Spleen (tissue), 13 donors: ENCODE results near the gene ATG7. TPM values are rescaled to one million over a fixed set of nuclear protein-coding genes. Genes with fewer than 3 reads are reported as not detected.
A peak's percentile ranks its signal among the peaks of the same experiment; 100 is the strongest.

Experiments used
- DNase-seq: peaks from one replicate; pipeline ENCODE4 v3.0.0-alpha.2; 2020
- H3K27ac ChIP-seq, 8 donors: fragments of 200-600 bp; sonication (generic) in 7 of 8; 1 replicate in 4 of 8; 2 replicates in 4 of 8; pipeline versions ENCODE4 v1.5.0 to v1.8.0; 2016 to 2021; ENCODE audit warnings: inconsistent platforms in 4 of 8, mild to moderate bottlenecking in 4 of 8, moderate library complexity in 1 of 8
- H3K27me3 ChIP-seq, 7 donors: fragments of 200-600 bp; sonication (generic) in 6 of 7; replicated peaks in 1 of 7; 1 replicate in 4 of 7; 2 replicates in 3 of 7; pipeline versions ENCODE4 v1.5.0 to v1.8.0; 2016 to 2021; ENCODE audit warnings: inconsistent platforms in 3 of 7, mild to moderate bottlenecking in 1 of 7
- H3K36me3 ChIP-seq, 6 donors: fragments of 200-600 bp; sonication (generic) in 5 of 6; 1 replicate in 4 of 6; 2 replicates in 2 of 6; pipeline versions ENCODE4 v1.5.0 to v1.8.0; 2016 to 2021; ENCODE audit warnings: inconsistent platforms in 2 of 6
- H3K4me1 ChIP-seq, 6 donors: fragments of 200-600 bp; sonication (generic) in 5 of 6; 1 replicate in 3 of 6; 2 replicates in 3 of 6; pipeline versions ENCODE4 v1.5.0 to v1.8.0; 2016 to 2021; ENCODE audit warnings: inconsistent platforms in 3 of 6
- H3K4me3 ChIP-seq, 8 donors: fragments of 200-600 bp; sonication (generic) in 7 of 8; 1 replicate in 4 of 8; 2 replicates in 4 of 8; pipeline versions ENCODE4 v1.5.0 to v1.8.0; 2016 to 2021; ENCODE audit warnings: inconsistent platforms in 4 of 8, mild to moderate bottlenecking in 4 of 8, moderate library complexity in 2 of 8
- H3K9me3 ChIP-seq, 8 donors: fragments of 200-600 bp; sonication (generic) in 7 of 8; 1 replicate in 4 of 8; 2 replicates in 4 of 8; pipeline versions ENCODE4 v1.5.0 to v1.8.0; 2016 to 2021; ENCODE audit warnings: inconsistent platforms in 4 of 8
- POLR2A ChIP-seq, 3 donors: fragments of 450-650 bp; IDR thresholded peaks; one replicate each; pipeline ENCODE4 v1.5.1; 2017; ENCODE audit warnings: antibody characterized with exemption in 3 of 3, mild to moderate bottlenecking in 1 of 3
- POLR2AphosphoS5 ChIP-seq, 3 donors: sonication (generic); formaldehyde crosslinking; IDR thresholded peaks; one replicate each; pipeline ENCODE4 v1.5.1; 2017; ENCODE audit warnings: antibody characterized with exemption in 3 of 3
- WGBS, 5 donors: extraction: QIAGEN DNeasy Blood & Tissue Kit in 3 of 5; methylation state at CpG; one replicate each; pipeline versions ENCODE4 v1.1.5 to v1.1.7; 2013 to 2018; 5-methylcytosine and 5-hydroxymethylcytosine counted together
- intact Hi-C: fragments of 100-400 bp; cut with DNase I; formaldehyde crosslinking; loops from one replicate; pipeline ENCODE4 v1.15.0; 2023; ENCODE audit warnings: low total_unique reads
- long read RNA-seq, 2 donors: transcript quantifications; one replicate each; lab custom pipeline, GENCODE V29; 2026
- polyA plus RNA-seq, 3 donors: library from polyadenylated mRNA; stranded (reverse); fragments of 200-250 nt; gene quantifications; one replicate each; pipeline ENCODE4 v1.2.1, GENCODE V29; 2013
- total RNA-seq, 7 donors: library from RNA; depleted of rRNA in 3 of 7; stranded (reverse); fragments of >200 nt in 3 of 7; fragmentation: NEBNext Ultra II Directional in 4 of 7; extraction: Animal tissue kit (Norgen Biotek cat#: 25700) in 4 of 7; gene quantifications; one replicate each; pipeline versions ENCODE4 v1.1.0 to v1.2.1, GENCODE V29; 2016 to 2021
- TF ChIP-seq, protein P1 (sequence below), 11 experiments: fragments of 200-600 bp in 7 of 11; fragments of 450-650 bp in 4 of 11; sonication (generic) in 4 of 11; IDR thresholded peaks in 8 of 11; conservative IDR thresholded peaks in 3 of 11; 1 replicate in 7 of 11; 2 replicates in 4 of 11; pipeline versions ENCODE4 v1.4.0 to v1.8.0; 2016 to 2021; ENCODE audit warnings: antibody characterized with exemption in 11 of 11, inconsistent platforms in 4 of 11, mild to moderate bottlenecking in 1 of 11
- donor health status: healthy with polysubstance abuse.
- donor health status: DM: no; HTN: no; CAD: no; lungs with moderate emphysema.
- donor health status: DM: no; HTN: no; CAD: no.
- donor health status: Bipolar disorder and iron deficiency.
- donor health status: healthy.
- donor health status: DM: no; HTN: no; CAD: no.
- donor health status: DM: yes; HTN: yes; CAD: no.

Gene ATG7
- total RNA-seq = 100 to 1,000 TPM in 3 of 7 donors, 10 to 100 TPM in 4; 73.8 to 114 (median 81.8) TPM
- 10 to 100 TPM in 1 of 3 donors, 1 to 10 TPM in 2; 7.5 to 13.4 (median 8.6) TPM for polyA plus RNA-seq
- long read RNA-seq, donor 1, full-length matches to known transcripts = 2 of 2 reads
- long read RNA-seq, donor 1, partial matches to known transcripts = 0 of 2 reads
- long read RNA-seq, donor 1, other reads (novel, unspliced or antisense) = 0 of 2 reads
- long read RNA-seq, donor 2, full-length matches to known transcripts = 4 of 4 reads
- long read RNA-seq, donor 2, partial matches to known transcripts = 0 of 4 reads
- long read RNA-seq, donor 2, other reads (novel, unspliced or antisense) = 0 of 4 reads

- intact Hi-C loops = no loop called here
- H3K4me1 ChIP-seq = peaks cover 12 to 53% (median 40%) of the 10 kb centered on the region in 6 donors
- no peaks in the 10 kb centered on the region for H3K27me3 ChIP-seq
- H3K27ac ChIP-seq = peak within 1 kb of the TSS; percentile 81 to 94 (median 92)
- 1 to 4% (median 2%) methylated on average over 48 to 51 of the region's 51 CpGs for WGBS, 5 donors
- peaks cover 0 to 7% (median 0%) of the 10 kb centered on the region in 6 donors for H3K36me3 ChIP-seq
- TF ChIP-seq POLR2AphosphoS5 (IDR thresholded peaks at IDR 0.05) (peak; percentile 98 to 100 (median 99)), POLR2A (IDR thresholded peaks at IDR 0.05) (peak; percentile 46 to 89 (median 89))
- TF ChIP-seq, protein P1, sequence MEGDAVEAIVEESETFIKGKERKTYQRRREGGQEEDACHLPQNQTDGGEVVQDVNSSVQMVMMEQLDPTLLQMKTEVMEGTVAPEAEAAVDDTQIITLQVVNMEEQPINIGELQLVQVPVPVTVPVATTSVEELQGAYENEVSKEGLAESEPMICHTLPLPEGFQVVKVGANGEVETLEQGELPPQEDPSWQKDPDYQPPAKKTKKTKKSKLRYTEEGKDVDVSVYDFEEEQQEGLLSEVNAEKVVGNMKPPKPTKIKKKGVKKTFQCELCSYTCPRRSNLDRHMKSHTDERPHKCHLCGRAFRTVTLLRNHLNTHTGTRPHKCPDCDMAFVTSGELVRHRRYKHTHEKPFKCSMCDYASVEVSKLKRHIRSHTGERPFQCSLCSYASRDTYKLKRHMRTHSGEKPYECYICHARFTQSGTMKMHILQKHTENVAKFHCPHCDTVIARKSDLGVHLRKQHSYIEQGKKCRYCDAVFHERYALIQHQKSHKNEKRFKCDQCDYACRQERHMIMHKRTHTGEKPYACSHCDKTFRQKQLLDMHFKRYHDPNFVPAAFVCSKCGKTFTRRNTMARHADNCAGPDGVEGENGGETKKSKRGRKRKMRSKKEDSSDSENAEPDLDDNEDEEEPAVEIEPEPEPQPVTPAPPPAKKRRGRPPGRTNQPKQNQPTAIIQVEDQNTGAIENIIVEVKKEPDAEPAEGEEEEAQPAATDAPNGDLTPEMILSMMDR (IDR thresholded peaks at IDR 0.05 in 8 of 11, conservative IDR thresholded peaks at IDR 0.05 in 3 of 11) = peak in 8 of 11 experiments; percentile 12 to 63 (median 45)
- DNase-seq = peak; percentile 99
- H3K9me3 ChIP-seq = peaks cover 0 to 6% (median 2%) of the 10 kb centered on the region in 8 donors
- H3K4me3 ChIP-seq = peak within 1 kb of the TSS; percentile 54 to 91 (median 74)
Measured at GRCh38 chr3:11271986-11272904, at the start of gene ATG7. Gene ATG7, plus strand, starts transcription at chr3:11272397. Its CDS starts 26,299 bp downstream, at chr3:11298696.

GRCh38 chr3:11224010-11224409 is 48.2 kb upstream of the ATG7 start:
- no peak for DNase-seq
- H3K4me1 ChIP-seq = peaks cover 0 to 61% (median 10%) of the 10 kb centered on the region in 6 donors
- no peaks in the 10 kb centered on the region for H3K9me3 ChIP-seq
- peak overlapping the region in 3 of 8 donors; percentile 31 to 78 (median 74) for H3K27ac ChIP-seq
- intact Hi-C loops = no loop called here
- TF ChIP-seq, protein P1 (IDR thresholded peaks at IDR 0.05 in 8 of 11, conservative IDR thresholded peaks at IDR 0.05 in 3 of 11) = no peak
- no peak for TF ChIP-seq POLR2AphosphoS5 (IDR thresholded peaks at IDR 0.05)
- no peak for TF ChIP-seq POLR2A (IDR thresholded peaks at IDR 0.05)
- H3K4me3 ChIP-seq = no peak overlapping the region
- 65 to 90% (median 80%) methylated on average over 3 of the region's 3 CpGs for WGBS, 5 donors
- H3K36me3 ChIP-seq = no peaks in the 10 kb centered on the region
- no peaks in the 10 kb centered on the region for H3K27me3 ChIP-seq

DNA sequence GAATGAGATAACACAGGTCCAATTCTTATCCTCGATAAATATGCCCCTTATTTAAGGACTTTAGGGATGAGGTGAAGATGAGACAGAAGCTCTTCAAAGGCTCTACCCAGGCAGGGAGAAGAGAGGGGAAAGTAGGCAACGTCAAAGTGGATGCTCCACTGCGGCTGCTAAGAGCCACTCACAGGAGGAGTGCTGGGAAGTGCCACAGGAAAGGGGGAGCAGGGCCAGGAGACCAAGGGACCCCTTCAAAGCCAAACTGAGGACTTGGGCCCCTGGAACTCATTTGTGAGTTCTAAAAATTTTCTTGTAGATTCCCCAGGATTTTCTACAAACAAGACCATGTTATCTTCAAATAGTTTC is 47.3 kb upstream of the ATG7 start:
- no peak for DNase-seq
- 81 to 93% (median 88%) methylated on average over 3 of the region's 3 CpGs for WGBS, 5 donors
- Histone ChIP-seq H3K9me3 (no peaks in the 10 kb centered on the region), H3K4me3 (peak overlapping the region in 2 of 8 donors; percentile 14 to 49), H3K4me1 (peaks cover 0 to 55% (median 10%) of the 10 kb centered on the region in 6 donors), H3K27me3 (no peaks in the 10 kb centered on the region), H3K36me3 (no peaks in the 10 kb centered on the region), H3K27ac (peak overlapping the region in 5 of 8 donors; percentile 59 to 84 (median 74))
- no peak for TF ChIP-seq POLR2A (IDR thresholded peaks at IDR 0.05)
- intact Hi-C loops = no loop called here

GRCh38 chr3:11226042-11226370 is 46.2 kb upstream of the ATG7 start:
- Histone ChIP-seq H3K36me3 (no peaks in the 10 kb centered on the region), H3K4me3 (peak overlapping the region in 2 of 8 donors; percentile 14 to 49), H3K27me3 (no peaks in the 10 kb centered on the region), H3K4me1 (peaks cover 0 to 47% (median 10%) of the 10 kb centered on the region in 6 donors), H3K9me3 (no peaks in the 10 kb centered on the region), H3K27ac (peak overlapping the region in 5 of 8 donors; percentile 59 to 84 (median 74))
- intact Hi-C loops = no loop called here
- 81 to 90% (median 87%) methylated on average over 6 of the region's 6 CpGs for WGBS, 5 donors
- TF ChIP-seq POLR2A (IDR thresholded peaks at IDR 0.05) (no peak), POLR2AphosphoS5 (IDR thresholded peaks at IDR 0.05) (no peak)
- TF ChIP-seq, protein P1 (IDR thresholded peaks at IDR 0.05 in 8 of 11, conservative IDR thresholded peaks at IDR 0.05 in 3 of 11) = no peak
- no peak for DNase-seq
